OCI-LY1 (cell line): ENCODE data around the gene TMEM109.

Experiments
- CTCF ChIP-seq: fragments of 200-600 bp; sonication (generic), shearing (Covaris generic); IDR thresholded peaks from 2 replicates; pipeline ENCODE4 v1.5.1; 2017; ENCODE audit warnings: mild to moderate bottlenecking, antibody characterized with exemption, low read length, moderate library complexity, mixed read lengths
- EZH2 ChIP-seq: fragments of 200-600 bp; sonication (generic), shearing (Covaris generic); IDR thresholded peaks from 2 replicates; pipeline ENCODE4 v1.8.0; 2017; ENCODE audit warnings: borderline replicate concordance, mixed run types, mild to moderate bottlenecking, antibody characterized with exemption, low read length, moderate library complexity, mixed read lengths

GRCh38 chr11:60941371-60942119, 27.6 kb downstream of the TMEM109 start:
- TF ChIP-seq CTCF, result no peak
- TF ChIP-seq EZH2, result no peak
